Astrocyte of the cerebellum (primary cell): ENCODE results near the gene MUC5B.

Experiments used
- DNase-seq: peaks from one replicate; pipeline ENCODE4 v3.0.0-alpha.2; 2011; ENCODE audit warnings: low read depth
- H3K4me3 ChIP-seq: 2 replicates; pipeline ENCODE4 v1.5.1; 2011; ENCODE audit warnings: mild to moderate bottlenecking, low read depth, low read length, moderate library complexity
- in situ Hi-C: cut with HindIII; loops from 2 replicates; pipeline ENCODE4 v1.10.0; 2017; ENCODE audit warnings: low sequenced_read_pairs
- TF ChIP-seq, protein P1 (sequence below): IDR thresholded peaks from 2 replicates; pipeline ENCODE4 v1.5.1; 2012; ENCODE audit warnings: low read length, low read depth, moderate library complexity, mild to moderate bottlenecking; ENCODE audit errors: missing control alignments

The MUC5B gene

DNA sequence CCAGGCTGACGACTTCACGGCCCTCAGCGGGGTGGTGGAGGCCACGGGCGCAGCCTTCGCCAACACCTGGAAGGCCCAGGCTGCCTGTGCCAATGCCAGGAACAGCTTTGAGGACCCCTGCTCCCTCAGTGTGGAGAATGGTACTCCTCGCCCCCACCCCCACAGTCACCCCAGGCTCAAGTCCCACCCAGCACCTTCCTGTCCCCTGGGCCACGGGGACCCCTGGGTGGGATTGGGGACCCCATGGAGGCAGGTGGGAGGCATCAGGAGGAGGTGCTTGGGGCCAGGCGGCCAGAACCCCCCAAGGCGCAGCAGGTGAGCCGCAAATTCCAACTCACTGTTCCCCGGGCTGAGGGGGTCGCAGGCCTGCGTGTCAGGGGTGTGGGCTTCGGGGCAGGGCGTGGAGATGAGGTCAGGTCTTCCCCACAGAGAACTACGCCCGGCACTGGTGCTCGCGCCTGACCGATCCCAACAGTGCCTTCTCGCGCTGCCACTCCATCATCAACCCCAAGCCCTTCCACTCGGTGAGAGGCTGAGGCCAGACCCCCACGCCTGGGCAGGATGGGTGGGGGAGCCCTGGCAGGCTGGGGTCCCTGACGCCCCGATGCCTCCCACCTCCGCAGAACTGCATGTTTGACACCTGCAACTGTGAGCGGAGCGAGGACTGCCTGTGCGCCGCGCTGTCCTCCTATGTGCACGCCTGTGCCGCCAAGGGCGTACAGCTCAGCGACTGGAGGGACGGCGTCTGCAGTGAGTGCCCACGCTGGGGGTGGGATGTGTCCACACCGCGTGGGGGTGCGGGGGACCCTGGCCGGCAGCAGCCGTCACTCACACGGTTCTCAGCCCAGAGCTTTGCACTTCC, 9.4 kb downstream of the MUC5B start:
- no peak overlapping the region for H3K4me3 ChIP-seq
- DNase-seq, result no peak
- in situ Hi-C loops, result no loop called here
- TF ChIP-seq, protein P1, sequence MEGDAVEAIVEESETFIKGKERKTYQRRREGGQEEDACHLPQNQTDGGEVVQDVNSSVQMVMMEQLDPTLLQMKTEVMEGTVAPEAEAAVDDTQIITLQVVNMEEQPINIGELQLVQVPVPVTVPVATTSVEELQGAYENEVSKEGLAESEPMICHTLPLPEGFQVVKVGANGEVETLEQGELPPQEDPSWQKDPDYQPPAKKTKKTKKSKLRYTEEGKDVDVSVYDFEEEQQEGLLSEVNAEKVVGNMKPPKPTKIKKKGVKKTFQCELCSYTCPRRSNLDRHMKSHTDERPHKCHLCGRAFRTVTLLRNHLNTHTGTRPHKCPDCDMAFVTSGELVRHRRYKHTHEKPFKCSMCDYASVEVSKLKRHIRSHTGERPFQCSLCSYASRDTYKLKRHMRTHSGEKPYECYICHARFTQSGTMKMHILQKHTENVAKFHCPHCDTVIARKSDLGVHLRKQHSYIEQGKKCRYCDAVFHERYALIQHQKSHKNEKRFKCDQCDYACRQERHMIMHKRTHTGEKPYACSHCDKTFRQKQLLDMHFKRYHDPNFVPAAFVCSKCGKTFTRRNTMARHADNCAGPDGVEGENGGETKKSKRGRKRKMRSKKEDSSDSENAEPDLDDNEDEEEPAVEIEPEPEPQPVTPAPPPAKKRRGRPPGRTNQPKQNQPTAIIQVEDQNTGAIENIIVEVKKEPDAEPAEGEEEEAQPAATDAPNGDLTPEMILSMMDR, result no peak

DNA sequence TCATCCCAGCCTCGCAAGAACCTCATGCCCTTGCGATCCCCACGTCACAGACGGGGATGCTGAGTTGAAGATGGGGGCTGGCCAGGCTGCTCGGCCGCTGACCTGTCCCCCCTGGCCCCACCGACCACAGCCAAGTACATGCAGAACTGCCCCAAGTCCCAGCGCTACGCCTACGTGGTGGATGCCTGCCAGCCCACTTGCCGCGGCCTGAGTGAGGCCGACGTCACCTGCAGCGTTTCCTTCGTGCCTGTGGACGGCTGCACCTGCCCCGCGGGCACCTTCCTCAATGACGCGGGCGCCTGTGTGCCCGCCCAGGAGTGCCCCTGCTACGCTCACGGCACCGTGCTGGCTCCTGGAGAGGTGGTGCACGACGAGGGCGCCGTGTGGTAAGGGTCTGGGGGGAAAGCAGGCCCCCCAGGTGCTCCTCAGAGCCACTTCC, 10.0 kb downstream of the MUC5B start:
- in situ Hi-C loops, result no loop called here
- no peak for DNase-seq
- TF ChIP-seq, protein P1, result no peak
- no peak overlapping the region for H3K4me3 ChIP-seq

DNA sequence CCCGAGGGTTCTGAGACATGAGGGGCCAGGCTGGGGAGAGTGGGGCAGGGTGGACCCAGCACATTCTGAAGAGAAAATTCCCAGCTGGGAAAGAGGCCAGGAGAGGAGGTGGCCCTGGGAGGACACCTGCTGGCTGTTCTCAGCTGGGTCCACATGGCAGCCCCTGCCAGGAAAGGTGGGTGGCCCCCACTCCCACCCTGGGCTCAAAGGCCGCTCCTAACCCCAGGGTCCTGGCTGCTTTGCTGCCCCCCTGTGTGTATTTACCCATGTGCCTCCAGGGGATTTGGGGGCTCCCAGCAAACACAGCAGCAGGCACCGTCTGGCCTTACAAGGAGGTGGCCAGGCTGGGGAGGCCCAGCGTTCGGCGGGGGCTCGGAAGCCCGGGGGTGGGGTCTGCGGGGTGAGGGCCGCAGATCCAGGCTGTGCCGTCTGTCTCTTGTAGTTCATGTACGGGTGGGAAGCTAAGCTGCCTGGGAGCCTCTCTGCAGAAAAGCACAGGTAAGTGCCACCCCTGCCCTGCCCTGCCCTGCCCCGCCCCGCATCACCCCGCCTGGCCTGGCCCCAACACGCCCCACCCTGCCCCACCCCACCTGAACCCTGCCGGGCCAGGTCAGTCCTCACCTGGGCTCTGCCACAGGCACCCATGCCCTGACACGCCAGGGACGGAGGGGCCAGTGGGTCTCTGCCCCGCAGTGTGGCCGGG, 10.6 kb downstream of the MUC5B start:
- no peak overlapping the region for H3K4me3 ChIP-seq
- no peak for DNase-seq
- in situ Hi-C loops, result no loop called here
- TF ChIP-seq, protein P1, result no peak

DNA sequence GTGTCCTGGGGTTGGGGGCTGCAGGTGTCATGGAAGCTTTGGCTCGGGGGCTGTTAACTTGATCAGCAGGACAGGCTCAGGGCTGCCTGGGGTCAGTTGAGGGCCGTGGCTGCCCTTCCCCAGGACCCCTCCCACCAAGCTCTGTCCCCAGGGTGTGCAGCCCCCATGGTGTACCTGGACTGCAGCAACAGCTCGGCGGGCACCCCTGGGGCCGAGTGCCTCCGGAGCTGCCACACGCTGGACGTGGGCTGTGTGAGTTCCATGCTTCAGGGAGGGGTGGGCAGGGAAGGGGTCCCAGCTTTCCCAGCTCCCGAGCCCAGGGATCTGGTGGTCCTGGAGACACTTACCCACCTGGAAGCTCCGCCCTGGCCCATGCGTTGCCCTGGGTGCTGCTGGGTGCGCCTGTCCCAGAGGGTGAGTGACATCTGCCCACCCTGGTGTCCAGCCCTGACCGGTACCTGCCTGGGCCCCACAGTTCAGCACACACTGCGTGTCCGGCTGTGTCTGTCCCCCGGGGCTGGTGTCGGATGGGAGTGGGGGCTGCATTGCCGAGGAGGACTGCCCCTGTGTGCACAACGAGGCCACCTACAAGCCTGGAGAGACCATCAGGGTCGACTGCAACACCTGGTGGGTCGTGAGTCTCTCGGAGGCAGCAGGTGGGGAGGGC, 11.3 kb downstream of the MUC5B start:
- H3K4me3 ChIP-seq, result no peak overlapping the region
- TF ChIP-seq, protein P1, result no peak
- no peak for DNase-seq
- in situ Hi-C loops, result no loop called here

DNA sequence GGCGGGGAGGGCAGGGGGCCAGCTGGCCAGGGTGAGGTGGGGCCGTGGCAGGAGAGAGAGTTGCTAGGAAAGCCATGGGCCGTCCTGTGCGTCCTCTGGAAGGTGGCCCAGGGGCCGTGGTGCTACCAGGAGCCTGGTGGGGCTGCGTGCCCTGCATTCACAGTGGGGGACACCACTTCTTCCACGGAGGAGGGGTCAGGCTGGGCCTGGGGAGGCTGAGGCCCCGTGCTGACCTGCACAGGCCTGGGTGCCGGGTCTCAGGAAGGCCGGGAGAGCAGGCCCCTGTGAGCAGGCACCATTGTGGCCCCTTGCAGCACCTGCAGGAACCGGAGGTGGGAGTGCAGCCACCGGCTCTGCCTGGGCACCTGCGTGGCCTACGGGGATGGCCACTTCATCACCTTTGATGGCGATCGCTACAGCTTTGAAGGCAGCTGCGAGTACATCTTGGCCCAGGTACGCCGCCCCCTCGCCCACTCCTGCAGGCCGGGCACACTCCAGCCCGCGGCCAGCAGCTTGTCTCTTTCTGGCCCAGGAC, 12.0 kb downstream of the MUC5B start:
- TF ChIP-seq, protein P1, result no peak
- in situ Hi-C loops, result no loop called here
- no peak for DNase-seq
- H3K4me3 ChIP-seq, result no peak overlapping the region

DNA sequence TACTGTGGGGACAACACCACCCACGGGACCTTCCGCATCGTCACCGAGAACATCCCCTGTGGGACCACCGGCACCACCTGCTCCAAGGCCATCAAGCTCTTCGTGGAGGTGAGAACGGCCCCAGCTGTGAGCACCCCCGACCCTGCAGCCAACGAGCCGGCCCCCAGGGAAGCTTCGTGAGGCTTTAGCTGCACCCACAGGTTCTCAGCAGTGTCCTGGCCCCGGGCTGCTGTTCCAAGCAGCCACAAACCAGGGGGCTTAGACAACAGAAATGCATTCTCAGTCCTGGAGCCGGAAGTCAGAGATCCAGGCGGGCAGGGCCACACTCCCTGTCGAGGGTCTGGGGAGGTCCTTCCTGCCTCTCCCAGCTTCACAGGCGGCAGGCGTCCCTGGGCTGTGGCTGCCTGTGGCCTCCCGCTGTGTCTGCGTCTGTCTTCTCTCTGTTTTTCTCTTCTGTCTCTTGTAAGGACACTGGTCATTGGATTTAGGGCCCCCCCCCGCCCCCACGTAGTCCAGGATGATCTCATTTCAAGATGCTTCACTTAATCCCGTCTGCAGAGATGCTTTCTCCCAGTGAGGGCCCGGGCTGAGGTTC, 12.5 kb downstream of the MUC5B start:
- TF ChIP-seq, protein P1, result no peak
- H3K4me3 ChIP-seq, result no peak overlapping the region
- in situ Hi-C loops, result no loop called here
- no peak for DNase-seq
